Body of pancreas (tissue), 4 donors: ENCODE results near the gene GRM4. TPM values are rescaled to one million over a fixed set of nuclear protein-coding genes. Genes with fewer than 3 reads are reported as not detected.

Experiments used
- ATAC-seq: fragments of 150-250 bp; one replicate; pipeline ENCODE4 v1.9.1; 2016
- DNase-seq, 4 donors: peaks; one replicate each; pipeline ENCODE4 v3.0.0-alpha.2; 2019
- H3K27ac ChIP-seq, 4 donors: fragments of 200-600 bp; sonication (generic); 1 replicate in 3 of 4; 2 replicates in 1 of 4; pipeline versions ENCODE4 v1.5.1 to v1.6.1; 2016 to 2019; ENCODE audit warnings: mild to moderate bottlenecking in 1 of 4, mixed read lengths in 1 of 4, moderate library complexity in 1 of 4
- H3K27me3 ChIP-seq, 2 donors: fragments of 200-600 bp; sonication (generic); one replicate each; pipeline ENCODE4 v1.6.0; 2016; ENCODE audit warnings: mild to moderate bottlenecking in 1 of 2
- H3K36me3 ChIP-seq, 2 donors: fragments of 200-600 bp; sonication (generic); replicated peaks in 1 of 2; 2 replicates each; pipeline ENCODE4 v1.5.1; 2016; ENCODE audit warnings: low read depth in 2 of 2; ENCODE audit not compliant: insufficient read depth in 1 of 2
- H3K4me1 ChIP-seq: fragments of 200-600 bp; sonication (generic); one replicate; pipeline ENCODE4 v1.6.0; 2016
- H3K4me3 ChIP-seq, 2 donors: fragments of 200-600 bp; sonication (generic); 1 replicate in 1 of 2; 2 replicates in 1 of 2; pipeline ENCODE4 v1.5.1; 2016 to 2019
- H3K9me3 ChIP-seq, 3 donors: fragments of 200-600 bp; sonication (generic); 1 replicate in 2 of 3; 2 replicates in 1 of 3; pipeline ENCODE4 v1.5.1; 2016
- CTCF ChIP-seq, 7 experiments: fragments of 450-650 bp in 4 of 7; fragments of 200-600 bp in 3 of 7; sonication (generic) in 3 of 7; IDR thresholded peaks; one replicate each; pipeline ENCODE4 v1.5.1; 2016 to 2019; ENCODE audit warnings: antibody characterized with exemption in 7 of 7
- POLR2A ChIP-seq, 3 donors: fragments of 450-650 bp; IDR thresholded peaks; one replicate each; pipeline ENCODE4 v1.6.1; 2016; ENCODE audit warnings: antibody characterized with exemption in 3 of 3, mild to moderate bottlenecking in 2 of 3
- WGBS, 2 donors: methylation state at CpG; one replicate each; pipeline ENCODE4 v1.1.5; 2017; 5-methylcytosine and 5-hydroxymethylcytosine counted together
- intact Hi-C: fragments of 100-400 bp; cut with DNase I; formaldehyde crosslinking; loops from one replicate; pipeline ENCODE4 v1.15.1; 2023
- total RNA-seq, 2 donors: library from RNA; depleted of rRNA; stranded (reverse); fragments of >200 nt; gene quantifications; one replicate each; pipeline ENCODE4 v1.1.0, GENCODE V29; 2016

GRM4 gene
- total RNA-seq, 2 donors from 2014 or later = 0.33 TPM; not detected in 1

GRCh38 chr6:34110610-34111009, 35.3 kb downstream of the GRM4 start:
- intact Hi-C loops = no loop called here
- TF ChIP-seq CTCF (IDR thresholded peaks at IDR 0.05) (no peak), POLR2A (IDR thresholded peaks at IDR 0.05) (no peak)
- H3K9me3 ChIP-seq = no peaks in the 10 kb centered on the region
- H3K27me3 ChIP-seq = no peaks in the 10 kb centered on the region
- no peak overlapping the region for H3K27ac ChIP-seq
- no peaks in the 10 kb centered on the region for H3K4me1 ChIP-seq
- ATAC-seq (no peak), DNase-seq (no peak)
- no peaks in the 10 kb centered on the region for H3K36me3 ChIP-seq
- 36 to 55% methylated on average over 5 to 6 of the region's 6 CpGs for WGBS, 2 donors
- H3K4me3 ChIP-seq = no peak overlapping the region

GRCh38 chr6:34108176-34108575, 37.7 kb downstream of the GRM4 start:
- intact Hi-C loops = no loop called here
- H3K4me3 ChIP-seq = no peak overlapping the region
- H3K27me3 ChIP-seq = no peaks in the 10 kb centered on the region
- no peak for DNase-seq
- H3K4me1 ChIP-seq = no peaks in the 10 kb centered on the region
- no peaks in the 10 kb centered on the region for H3K36me3 ChIP-seq
- no peaks in the 10 kb centered on the region for H3K9me3 ChIP-seq
- no peak for ATAC-seq
- H3K27ac ChIP-seq = no peak overlapping the region
- no peak for TF ChIP-seq CTCF (IDR thresholded peaks at IDR 0.05)
- TF ChIP-seq POLR2A (IDR thresholded peaks at IDR 0.05) = no peak
- 73 to 86% methylated on average over 9 of the region's 9 CpGs for WGBS, 2 donors

- WGBS, 2 donors = 56 to 80% methylated on average over 1 to 4 of the region's 5 CpGs
- intact Hi-C loops = no loop called here
- Histone ChIP-seq H3K9me3 (no peaks in the 10 kb centered on the region), H3K27me3 (no peaks in the 10 kb centered on the region), H3K4me1 (no peaks in the 10 kb centered on the region), H3K27ac (no peak overlapping the region), H3K36me3 (no peaks in the 10 kb centered on the region), H3K4me3 (no peak overlapping the region)
- no peak for DNase-seq
- no peak for ATAC-seq
- no peak for TF ChIP-seq POLR2A (IDR thresholded peaks at IDR 0.05)
- no peak for TF ChIP-seq CTCF (IDR thresholded peaks at IDR 0.05)
Observed at GRCh38 chr6:34106900-34107299, 39.0 kb downstream of the GRM4 start.

- no peaks in the 10 kb centered on the region for H3K36me3 ChIP-seq
- ATAC-seq = no peak
- H3K9me3 ChIP-seq = no peaks in the 10 kb centered on the region
- 72 to 73% methylated on average over 6 of the region's 6 CpGs for WGBS, 2 donors
- H3K27me3 ChIP-seq = no peaks in the 10 kb centered on the region
- no peak overlapping the region for H3K27ac ChIP-seq
- no peaks in the 10 kb centered on the region for H3K4me1 ChIP-seq
- TF ChIP-seq CTCF (IDR thresholded peaks at IDR 0.05) (no peak), POLR2A (IDR thresholded peaks at IDR 0.05) (no peak)
- no peak overlapping the region for H3K4me3 ChIP-seq
- no peak for DNase-seq
- intact Hi-C loops = no loop called here
Observed at GRCh38 chr6:34106421-34106820, 39.5 kb downstream of the GRM4 start.

GRCh38 chr6:34104628-34105027, 41.3 kb downstream of the GRM4 start:
- H3K9me3 ChIP-seq = no peaks in the 10 kb centered on the region
- ATAC-seq (no peak), DNase-seq (no peak)
- 76 to 80% methylated on average over 10 of the region's 10 CpGs for WGBS, 2 donors
- no peak overlapping the region for H3K27ac ChIP-seq
- no peak for TF ChIP-seq CTCF (IDR thresholded peaks at IDR 0.05)
- no peak for TF ChIP-seq POLR2A (IDR thresholded peaks at IDR 0.05)
- H3K27me3 ChIP-seq = no peaks in the 10 kb centered on the region
- no peaks in the 10 kb centered on the region for H3K36me3 ChIP-seq
- H3K4me1 ChIP-seq = no peaks in the 10 kb centered on the region
- no peak overlapping the region for H3K4me3 ChIP-seq
- intact Hi-C loops = no loop called here
